Gastroesophageal sphincter (tissue), 4 donors: ENCODE measurements around the gene TTC6. TPM values are rescaled to one million over a fixed set of nuclear protein-coding genes. Genes with fewer than 3 reads are reported as not detected.

Experiments
- ATAC-seq: fragments of 150-250 bp; one replicate; pipeline ENCODE4 v1.9.1; 2016; ENCODE audit warnings: mild to moderate bottlenecking, moderate library complexity
- H3K27ac ChIP-seq, 4 donors: fragments of 200-600 bp; sonication (generic) in 3 of 4; 1 replicate in 3 of 4; 2 replicates in 1 of 4; pipeline ENCODE4 v1.5.1; 2016 to 2019
- H3K27me3 ChIP-seq: fragments of 200-600 bp; sonication (generic); one replicate; pipeline ENCODE4 v1.5.1; 2019
- H3K36me3 ChIP-seq, 2 donors: fragments of 200-600 bp; sonication (generic); one replicate each; pipeline ENCODE4 v1.5.1; 2019; ENCODE audit warnings: control low read depth in 1 of 2
- H3K4me1 ChIP-seq, 3 donors: fragments of 200-600 bp; sonication (generic); 1 replicate in 2 of 3; 2 replicates in 1 of 3; pipeline ENCODE4 v1.5.1; 2016 to 2019; ENCODE audit warnings: control low read depth in 2 of 3
- H3K4me3 ChIP-seq, 2 donors: fragments of 200-600 bp; sonication (generic); one replicate each; pipeline ENCODE4 v1.5.1; 2019; ENCODE audit warnings: mild to moderate bottlenecking in 1 of 2, moderate library complexity in 1 of 2
- H3K9me3 ChIP-seq, 3 donors: fragments of 200-600 bp; sonication (generic); one replicate each; pipeline ENCODE4 v1.5.1; 2017 to 2019; ENCODE audit warnings: control low read depth in 2 of 3
- CTCF ChIP-seq, 4 experiments: fragments of 200-600 bp in 2 of 4; fragments of 450-650 bp in 2 of 4; sonication (generic) in 1 of 4; IDR thresholded peaks; one replicate each; pipeline ENCODE4 v1.5.1; 2017 to 2019; ENCODE audit warnings: antibody characterized with exemption in 4 of 4, mild to moderate bottlenecking in 2 of 4, moderate library complexity in 2 of 4
- EP300 ChIP-seq: sonication (generic); formaldehyde crosslinking; IDR thresholded peaks from one replicate; pipeline ENCODE4 v1.6.1; 2017; ENCODE audit warnings: antibody characterized with exemption, mild to moderate bottlenecking
- POLR2A ChIP-seq, 2 donors: fragments of 450-650 bp; IDR thresholded peaks; one replicate each; pipeline ENCODE4 v1.6.1; 2017; ENCODE audit warnings: antibody characterized with exemption in 2 of 2, mild to moderate bottlenecking in 2 of 2, moderate library complexity in 1 of 2
- POLR2AphosphoS5 ChIP-seq: sonication (generic); formaldehyde crosslinking; IDR thresholded peaks from one replicate; pipeline ENCODE4 v1.6.1; 2017; ENCODE audit warnings: antibody characterized with exemption
- WGBS, 2 donors: methylation state at CpG; one replicate each; pipeline ENCODE4 v1.1.5; 2018; ENCODE audit warnings: low coverage in 1 of 2; 5-methylcytosine and 5-hydroxymethylcytosine counted together
- total RNA-seq, 4 donors: library from RNA; depleted of rRNA; stranded (reverse); fragments of >200 nt; gene quantifications; one replicate each; pipeline ENCODE4 v1.1.0, GENCODE V29; 2016

TTC6 gene
- total RNA-seq, 4 donors from 2014 or later: 0.31 to 1.1 TPM; not detected in 2

GRCh38 chr14:37590428-37591139, 4.8 kb upstream of the TTC6 start:
- Histone ChIP-seq H3K36me3 (no peaks in the 10 kb centered on the region), H3K4me1 (peaks cover 0 to 46% (median 7%) of the 10 kb centered on the region in 3 donors), H3K27me3 (peaks cover 100% of the 10 kb centered on the region), H3K9me3 (peaks cover 0 to 8% (median 0%) of the 10 kb centered on the region in 3 donors), H3K4me3 (no peak overlapping the region), H3K27ac (no peak overlapping the region)
- TF ChIP-seq POLR2AphosphoS5: no peak
- no peak for TF ChIP-seq CTCF (IDR thresholded peaks at IDR 0.05)
- no peak for TF ChIP-seq POLR2A (IDR thresholded peaks at IDR 0.05)
- TF ChIP-seq EP300: no peak
- WGBS, 2 donors: 16 to 34% methylated on average over 4 of the region's 4 CpGs
- no peak for ATAC-seq

GRCh38 chr14:37591311-37591940, 4.0 kb upstream of the TTC6 start:
- TF ChIP-seq EP300: no peak
- no peak for TF ChIP-seq POLR2A (IDR thresholded peaks at IDR 0.05)
- TF ChIP-seq POLR2AphosphoS5: no peak
- TF ChIP-seq CTCF (IDR thresholded peaks at IDR 0.05): no peak
- peaks cover 100% of the 10 kb centered on the region for H3K27me3 ChIP-seq
- ATAC-seq: no peak
- H3K36me3 ChIP-seq: no peaks in the 10 kb centered on the region
- H3K4me3 ChIP-seq: no peak overlapping the region
- H3K4me1 ChIP-seq: peaks cover 0 to 54% (median 12%) of the 10 kb centered on the region in 3 donors
- H3K27ac ChIP-seq: no peak overlapping the region
- WGBS, 2 donors: 0 to 8% methylated on average over 4 to 10 of the region's 45 CpGs
- H3K9me3 ChIP-seq: peaks cover 0 to 8% (median 0%) of the 10 kb centered on the region in 3 donors

- H3K9me3 ChIP-seq: peaks cover 0 to 8% (median 0%) of the 10 kb centered on the region in 3 donors
- 2% methylated on average over 14 of the region's 58 CpGs; no CpG with 5 or more reads in 1 of the 2 donors for WGBS, 2 donors
- peaks cover 0 to 54% (median 12%) of the 10 kb centered on the region in 3 donors for H3K4me1 ChIP-seq
- no peak overlapping the region for H3K27ac ChIP-seq
- H3K27me3 ChIP-seq: peaks cover 100% of the 10 kb centered on the region
- no peak overlapping the region for H3K4me3 ChIP-seq
- no peak for ATAC-seq
- TF ChIP-seq CTCF (IDR thresholded peaks at IDR 0.05) (no peak), POLR2AphosphoS5 (no peak), POLR2A (IDR thresholded peaks at IDR 0.05) (no peak), EP300 (no peak)
- no peaks in the 10 kb centered on the region for H3K36me3 ChIP-seq
Observed at GRCh38 chr14:37591941-37592481, 3.4 kb upstream of the TTC6 start.

GRCh38 chr14:37592482-37593408, 2.7 kb upstream of the TTC6 start:
- Histone ChIP-seq H3K36me3 (no peaks in the 10 kb centered on the region), H3K4me1 (peaks cover 0 to 54% (median 13%) of the 10 kb centered on the region in 3 donors), H3K4me3 (no peak overlapping the region), H3K27me3 (peaks cover 100% of the 10 kb centered on the region), H3K9me3 (peaks cover 0 to 8% (median 0%) of the 10 kb centered on the region in 3 donors), H3K27ac (no peak overlapping the region)
- no peak for TF ChIP-seq EP300
- TF ChIP-seq POLR2AphosphoS5: no peak
- TF ChIP-seq POLR2A (IDR thresholded peaks at IDR 0.05): no peak
- no peak for TF ChIP-seq CTCF (IDR thresholded peaks at IDR 0.05)
- 10 to 20% methylated on average over 1 to 8 of the region's 42 CpGs for WGBS, 2 donors
- ATAC-seq: no peak
